SIG-M5 treated with dmso at 0.1 percent for 504 hours (cell line): ENCODE measurements around the gene CPEB1.
"Not testable (repeated sequence)": the region's sequence is repeated elsewhere in the genome, so short reads cannot be mapped to it uniquely, and the experiment has no call there.

Experiments used
- DNase-seq: peaks from one replicate; lab custom pipeline; 2025; ENCODE audit not compliant: unreplicated experiment; lab: John Stamatoyannopoulos, UW

Gene CPEB1

DNA sequence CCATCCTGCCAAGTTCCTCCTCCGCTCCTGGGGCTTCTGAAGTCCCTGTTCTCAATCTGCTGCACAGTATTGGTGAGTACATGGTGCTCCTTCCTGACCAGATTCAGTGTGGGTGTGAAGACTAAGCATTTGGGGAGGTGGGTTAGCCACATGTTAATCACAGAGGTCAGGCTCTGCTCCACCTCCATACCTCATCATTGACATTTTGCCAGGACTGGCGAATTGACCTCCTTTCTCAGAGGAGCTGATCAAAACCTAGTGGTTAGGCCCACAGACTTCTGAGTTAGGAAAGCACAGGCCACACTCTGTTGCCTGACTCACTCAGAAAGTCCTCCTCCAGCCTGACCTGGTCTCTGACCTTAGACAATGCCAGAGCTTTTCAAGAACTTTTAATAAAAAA, 98.5 kb downstream of the CPEB1 start:
- DNase-seq, result no peak

DNA sequence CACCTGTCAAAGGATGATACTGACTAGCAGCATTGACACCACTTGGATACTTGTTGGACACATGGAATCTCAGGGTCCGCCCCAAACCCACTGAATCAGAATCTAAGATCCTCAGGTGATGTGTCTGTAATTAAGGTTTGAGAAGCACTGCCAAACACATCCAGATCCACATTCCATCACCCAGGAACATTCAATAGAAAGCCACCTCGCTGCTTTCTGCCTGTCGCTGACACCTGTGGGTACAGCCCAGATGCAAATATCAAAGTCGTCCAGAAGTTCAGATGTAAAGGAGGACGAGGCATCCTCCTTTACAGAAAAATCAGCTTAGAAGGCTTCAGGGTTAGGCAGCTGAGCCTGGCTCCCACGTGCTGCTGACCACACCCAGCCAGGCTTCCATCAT, 101.7 kb downstream of the CPEB1 start:
- DNase-seq, result no peak

DNA sequence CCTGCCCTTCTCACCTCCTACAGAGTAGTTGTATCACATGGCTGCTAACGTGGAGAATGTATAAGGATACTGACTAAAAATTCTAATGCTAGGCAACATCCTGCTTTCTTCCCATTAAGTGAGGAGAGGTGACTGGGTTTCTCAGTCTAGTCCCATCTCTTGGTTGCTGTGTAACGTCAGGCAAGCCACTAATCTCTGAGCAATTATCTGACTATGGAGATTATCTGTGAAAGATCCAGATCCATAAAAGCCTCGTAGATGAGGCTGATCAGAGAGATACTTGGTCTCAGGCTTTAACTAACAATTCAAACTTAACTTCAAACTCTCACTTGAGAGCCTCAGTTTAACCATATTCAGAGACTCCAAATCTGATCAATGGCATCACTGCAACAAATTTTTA, 102.2 kb downstream of the CPEB1 start:
- DNase-seq, result no peak

DNA sequence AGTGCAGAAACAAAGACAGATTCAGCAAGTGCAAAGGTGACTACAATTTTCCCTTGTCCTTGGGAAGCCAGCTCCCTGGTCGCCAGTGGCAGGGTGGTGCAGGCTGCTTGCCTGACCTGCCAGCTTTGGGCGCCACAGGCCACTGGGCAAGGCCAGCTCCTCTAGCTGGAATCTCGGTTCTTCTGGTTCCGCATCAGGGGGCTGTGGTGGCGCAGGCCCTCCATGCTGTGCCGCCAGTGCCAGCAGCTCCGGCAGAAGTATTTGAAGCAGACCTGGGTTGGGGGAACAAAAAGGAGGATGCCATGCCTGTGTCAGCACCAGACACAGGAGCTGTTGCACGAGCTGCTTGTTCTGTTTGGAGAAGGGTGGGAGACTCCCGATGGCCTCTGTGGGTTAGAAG, 102.7 kb downstream of the CPEB1 start:
- DNase-seq, result no peak

DNA sequence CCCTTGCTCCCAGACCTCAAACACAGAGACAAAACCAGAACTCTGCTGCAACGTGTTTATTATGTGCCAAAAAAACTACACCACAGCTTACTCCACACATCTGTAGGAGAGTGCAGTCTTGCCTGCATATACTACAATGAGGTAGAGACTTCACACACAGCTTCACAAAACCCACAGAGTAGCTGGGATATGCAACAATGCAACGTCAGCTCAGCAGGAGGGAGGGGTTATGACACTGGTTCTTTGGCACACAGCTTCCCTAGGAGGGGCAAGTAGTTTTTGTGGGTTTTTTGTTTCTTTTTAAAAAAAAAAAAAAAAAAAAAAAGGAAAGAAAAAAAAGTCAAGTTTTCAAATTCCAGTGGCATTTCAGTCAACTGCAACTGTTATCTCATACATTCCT, 104.0 kb downstream of the CPEB1 start:
- peak; percentile 77 for DNase-seq

DNA sequence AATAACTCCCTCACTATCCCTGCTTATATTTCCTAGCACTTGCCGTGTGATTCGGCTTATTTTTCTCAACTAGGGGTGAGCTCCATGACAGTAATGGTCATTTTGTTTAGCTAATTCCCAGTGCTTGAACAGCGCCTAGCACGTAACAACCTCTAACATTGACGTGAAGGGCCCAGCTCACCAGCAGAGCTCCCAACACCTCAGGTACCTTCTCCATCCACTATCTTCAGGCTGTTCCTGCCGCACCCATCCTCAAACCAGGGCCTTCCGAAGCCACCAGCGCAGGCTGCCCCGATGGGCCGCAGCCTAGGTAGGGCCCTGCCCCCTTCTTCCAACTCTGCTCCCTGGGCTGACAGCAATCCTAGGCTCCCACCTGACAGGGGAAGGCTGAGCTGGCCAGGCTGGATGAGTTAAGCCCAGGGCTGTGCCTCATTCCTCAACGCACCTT, 106.2 kb downstream of the CPEB1 start:
- no peak for DNase-seq

DNA sequence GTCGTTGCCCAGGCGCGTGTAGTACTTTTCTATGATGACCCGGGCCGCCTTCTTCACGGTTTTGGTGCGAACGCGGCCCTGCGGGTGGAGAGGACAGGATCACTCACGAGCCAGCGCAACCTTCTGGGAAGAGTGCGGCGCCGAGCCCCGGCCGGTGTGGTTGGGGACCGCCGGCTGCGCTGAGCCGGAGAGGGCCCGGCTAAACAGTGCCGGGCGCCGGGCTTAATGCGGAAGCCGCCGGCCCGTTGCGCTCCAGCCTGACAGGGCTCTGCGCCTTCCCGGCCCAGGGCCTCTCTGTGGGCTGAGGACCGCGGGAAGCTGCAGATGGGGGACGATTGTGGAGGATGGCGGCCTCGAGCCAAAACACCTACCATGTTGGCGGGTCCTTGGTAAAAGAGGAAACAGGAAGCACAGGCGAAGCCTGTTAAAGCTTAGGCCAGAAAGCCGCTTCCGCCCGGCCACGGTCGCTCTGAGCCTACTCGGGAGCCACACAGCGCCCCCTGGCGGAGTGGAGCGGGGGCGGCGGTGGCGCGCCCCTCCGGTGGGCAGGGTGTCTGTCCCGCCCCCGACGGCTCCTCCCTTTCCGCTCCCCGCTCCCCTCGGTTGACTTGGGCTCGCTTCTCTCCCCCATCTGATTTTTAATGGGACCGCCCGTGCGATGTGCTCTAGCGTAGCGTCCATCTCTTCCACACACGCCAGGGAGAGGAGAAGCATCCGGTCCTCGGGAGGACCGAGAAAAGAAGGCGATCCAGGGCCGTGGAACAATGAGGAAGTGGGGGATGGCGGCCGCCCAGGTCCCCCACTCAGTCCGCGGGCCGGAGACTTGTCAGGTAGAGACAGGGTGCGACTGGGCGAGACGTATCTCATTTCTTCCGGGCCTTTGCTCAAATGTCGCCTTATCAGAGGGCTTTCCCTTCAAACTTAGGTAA, 106.8 kb downstream of the CPEB1 start, which contains the start of gene RPS17:
Gene RPS17, minus strand, starts transcription at position 403 of the 929 bp plus-strand sequence. Its CDS starts 29 bp downstream, at position 374.
- no peak for DNase-seq

DNA sequence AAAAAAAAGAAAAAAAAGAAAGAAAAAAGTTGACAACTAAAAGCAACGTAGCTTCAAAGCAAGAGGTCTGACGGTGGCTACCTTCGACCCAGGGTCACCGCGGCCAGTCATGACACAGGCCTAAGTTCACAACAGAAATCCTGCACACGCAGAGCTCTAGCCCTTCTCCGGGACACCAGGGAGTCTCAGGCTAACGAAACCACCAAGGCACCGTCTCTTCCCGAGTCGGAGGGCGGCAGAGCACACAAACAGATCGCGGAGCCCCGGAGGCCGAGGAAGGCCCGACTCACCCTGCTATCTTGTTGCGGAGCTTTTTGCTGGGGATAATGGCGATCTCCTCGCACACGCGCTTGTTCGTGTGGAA, 107.5 kb downstream of the CPEB1 start:
- DNase-seq, result no peak

DNA sequence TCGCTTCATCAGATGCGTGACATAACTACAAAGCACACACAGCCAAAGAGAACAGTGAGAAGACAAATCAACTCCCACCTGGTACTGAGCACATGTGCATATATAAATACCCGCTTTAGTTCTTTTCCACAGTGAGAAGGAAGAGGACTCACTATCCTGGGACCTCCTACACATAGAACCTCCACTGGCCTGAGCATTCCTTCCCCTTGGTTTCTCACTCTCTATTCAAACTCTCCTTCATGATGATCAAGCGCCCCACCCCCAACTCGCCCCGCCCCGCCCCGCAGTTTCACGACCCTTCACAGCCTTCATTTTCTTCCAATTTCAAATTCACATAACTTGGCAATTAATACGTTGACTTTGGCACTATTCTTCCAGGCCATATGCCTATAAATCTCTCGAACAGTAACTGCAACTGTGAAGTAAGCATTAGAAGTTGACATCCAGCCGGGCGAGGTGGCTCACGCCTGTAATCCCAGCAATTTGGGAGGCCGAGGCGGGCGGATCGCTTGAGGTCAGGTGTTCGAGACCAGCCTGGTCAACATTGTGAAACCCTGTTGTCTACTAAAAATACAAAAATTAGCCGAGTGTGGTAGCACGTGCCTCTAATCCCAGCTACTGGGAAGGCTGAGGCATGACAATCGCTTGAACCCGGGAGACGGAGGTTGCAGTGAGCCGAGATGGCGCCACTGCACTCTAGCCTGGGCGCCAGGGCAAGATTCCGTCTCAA, 108.0 kb downstream of the CPEB1 start:
- no peak for DNase-seq

DNA sequence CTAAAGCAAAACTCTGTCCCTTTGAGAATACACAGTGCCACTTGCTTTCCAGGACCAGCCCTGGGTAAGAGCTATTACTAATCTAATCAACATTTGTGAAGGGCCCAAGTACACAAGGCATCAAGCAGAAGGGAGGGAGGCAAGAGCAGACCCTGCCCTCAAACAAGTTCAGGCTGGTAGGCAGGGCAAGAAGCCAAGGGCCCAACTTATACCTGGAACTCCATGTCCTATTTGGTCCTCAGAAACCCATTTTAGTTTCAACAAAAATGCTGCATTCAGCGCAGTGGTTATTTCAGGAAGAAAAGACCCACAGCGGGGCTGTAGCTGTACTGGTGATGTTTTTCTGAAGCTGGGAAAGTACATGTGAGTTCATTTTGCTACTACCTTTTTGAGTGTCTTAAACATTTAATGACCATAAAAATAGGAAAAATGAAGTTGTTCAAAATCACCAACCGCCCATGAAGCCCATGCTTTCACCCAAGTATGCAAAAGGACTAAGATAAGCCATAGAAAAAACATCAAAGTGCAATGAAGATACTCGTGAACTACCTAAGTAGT, 109.7 kb downstream of the CPEB1 start:
- no peak for DNase-seq

DNA sequence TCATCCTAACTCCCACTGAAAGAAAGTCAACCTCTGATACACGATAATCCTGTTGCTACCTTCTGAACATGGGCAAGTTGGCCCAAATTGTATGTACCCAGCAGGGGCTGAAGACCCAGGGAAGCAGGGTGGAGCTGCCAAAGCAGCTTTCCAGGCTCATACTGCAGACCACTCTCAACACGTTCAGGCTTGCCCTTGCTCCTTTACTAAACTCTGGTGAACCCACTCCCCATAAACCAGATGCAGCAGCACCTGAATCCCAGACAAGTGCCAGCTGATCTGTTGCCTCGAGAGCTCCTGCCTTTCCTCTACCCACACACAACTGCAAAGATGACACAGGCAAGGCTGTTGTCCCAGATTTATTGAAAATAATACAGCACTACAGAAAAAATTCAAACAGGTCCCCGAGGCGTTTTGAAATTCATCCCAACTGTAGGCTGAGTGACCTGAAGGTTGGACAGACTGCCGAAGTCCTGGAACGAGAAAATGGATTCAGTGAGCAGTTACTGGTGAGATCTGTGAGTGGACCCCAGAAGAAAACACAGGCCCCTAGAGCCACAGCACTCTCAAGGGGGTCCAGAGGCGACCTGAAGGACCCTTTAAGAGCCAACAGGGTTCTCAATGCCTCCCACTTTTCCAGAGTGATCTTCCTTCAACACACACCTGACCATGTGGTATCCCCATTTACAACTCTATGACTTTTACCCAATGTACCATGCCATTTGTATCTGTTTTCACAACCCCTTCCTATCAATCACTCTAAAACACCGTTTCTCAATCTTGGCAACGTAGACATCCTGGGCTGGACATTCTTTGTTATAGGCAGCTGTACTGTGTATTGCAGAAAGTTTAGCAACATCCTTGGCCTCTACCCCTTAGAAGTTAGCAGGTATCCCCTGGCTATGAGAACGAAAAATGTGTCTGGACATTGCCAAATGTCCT, 110.5 kb downstream of the CPEB1 start:
- DNase-seq, result no peak

DNA sequence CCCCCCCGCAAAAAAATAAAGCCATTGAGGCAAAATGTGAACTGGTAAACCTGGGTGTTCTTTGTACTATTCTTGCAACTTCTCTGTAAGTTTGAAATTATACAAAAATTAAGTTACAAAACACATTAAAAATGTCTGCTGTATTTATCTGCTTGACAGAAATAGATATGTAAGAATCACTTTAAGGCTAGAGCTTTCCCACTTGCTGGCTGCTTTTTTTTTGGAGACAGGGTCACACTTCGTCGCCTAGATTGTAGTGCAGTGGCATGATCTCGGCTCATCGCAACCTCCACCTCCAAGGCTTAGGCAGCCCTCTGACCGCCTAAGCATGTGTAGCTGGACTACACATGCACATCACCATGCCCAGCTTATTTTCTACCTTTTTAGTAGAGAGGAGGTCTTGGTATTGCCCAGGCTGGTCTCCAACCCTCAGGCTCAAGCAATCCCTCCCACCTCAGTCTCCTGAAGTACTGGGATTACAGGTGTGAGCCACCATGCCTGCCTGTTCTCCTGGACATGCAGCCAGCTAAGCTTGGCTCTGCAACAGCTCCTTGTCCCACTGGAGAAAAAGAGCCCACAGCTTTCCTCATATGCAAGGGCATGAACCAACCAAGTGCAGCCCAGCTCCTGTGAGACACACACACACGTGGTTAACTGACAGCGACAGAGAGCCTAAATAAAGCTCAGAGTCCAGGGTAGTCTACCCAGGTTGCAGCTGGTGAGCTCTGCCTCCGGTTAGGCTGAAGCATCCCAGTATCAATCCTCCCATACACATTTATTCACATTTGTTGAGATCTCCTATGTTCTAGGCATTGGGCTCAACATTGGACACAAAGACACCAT, 111.4 kb downstream of the CPEB1 start:
- no peak for DNase-seq

DNA sequence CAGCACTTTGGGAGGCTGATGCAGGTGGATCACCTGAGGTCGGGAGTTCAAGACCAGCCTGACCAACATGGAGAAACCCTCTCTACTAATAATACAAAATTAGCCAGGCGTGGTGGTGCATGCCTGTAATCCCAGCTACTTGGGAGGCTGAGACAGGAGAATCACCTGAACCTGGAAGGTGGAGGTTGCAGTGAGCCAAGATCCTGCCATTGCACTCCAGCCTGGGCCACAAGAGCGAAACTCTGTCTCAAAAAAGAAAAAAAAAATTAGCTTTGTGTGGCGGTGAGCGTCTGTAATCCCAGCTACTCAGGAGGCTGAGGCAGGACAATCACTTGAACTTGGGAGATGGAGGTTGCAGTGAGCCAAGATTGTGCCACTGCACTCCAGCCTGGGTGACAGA, 112.0 kb downstream of the CPEB1 start:
- DNase-seq, result not testable (repeated sequence)

DNA sequence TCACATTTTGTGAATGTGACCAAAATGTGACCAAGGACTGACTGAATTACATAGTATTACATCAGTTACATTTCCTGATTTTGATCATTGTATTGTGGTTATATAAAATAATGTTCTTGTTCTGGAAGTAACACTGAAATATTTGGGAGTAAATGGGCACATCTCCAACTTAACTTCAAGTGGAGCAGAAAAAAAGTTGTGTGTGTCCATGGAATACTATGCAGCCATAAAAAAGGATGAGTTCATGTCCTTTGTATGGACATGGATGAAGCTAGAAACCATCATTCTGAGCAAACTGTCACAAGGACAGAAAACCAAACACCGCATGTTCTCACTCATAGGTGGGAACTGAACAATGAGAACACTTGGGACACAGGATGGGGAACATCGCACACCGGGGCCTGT, 112.7 kb downstream of the CPEB1 start:
- not testable (repeated sequence) for DNase-seq

DNA sequence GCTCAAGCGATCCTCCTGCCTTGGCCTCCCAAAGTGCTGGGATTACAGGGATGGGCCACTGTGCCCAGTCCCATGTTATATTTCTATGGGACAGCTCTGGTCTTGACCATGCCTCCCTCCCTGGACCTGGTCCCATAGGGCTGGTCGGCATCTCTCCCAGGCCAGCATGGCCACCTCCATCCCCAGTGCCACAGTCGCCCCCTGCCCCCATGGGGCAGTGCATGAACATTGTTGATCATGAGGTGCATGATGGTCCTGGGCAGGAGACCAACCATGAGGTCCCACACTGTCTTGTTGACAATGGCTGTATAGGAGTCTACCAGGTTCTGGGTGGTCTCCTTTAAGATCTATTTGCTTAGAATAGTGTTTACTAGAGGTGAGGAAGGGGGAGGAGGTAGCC, 113.4 kb downstream of the CPEB1 start:
- DNase-seq, result no peak

DNA sequence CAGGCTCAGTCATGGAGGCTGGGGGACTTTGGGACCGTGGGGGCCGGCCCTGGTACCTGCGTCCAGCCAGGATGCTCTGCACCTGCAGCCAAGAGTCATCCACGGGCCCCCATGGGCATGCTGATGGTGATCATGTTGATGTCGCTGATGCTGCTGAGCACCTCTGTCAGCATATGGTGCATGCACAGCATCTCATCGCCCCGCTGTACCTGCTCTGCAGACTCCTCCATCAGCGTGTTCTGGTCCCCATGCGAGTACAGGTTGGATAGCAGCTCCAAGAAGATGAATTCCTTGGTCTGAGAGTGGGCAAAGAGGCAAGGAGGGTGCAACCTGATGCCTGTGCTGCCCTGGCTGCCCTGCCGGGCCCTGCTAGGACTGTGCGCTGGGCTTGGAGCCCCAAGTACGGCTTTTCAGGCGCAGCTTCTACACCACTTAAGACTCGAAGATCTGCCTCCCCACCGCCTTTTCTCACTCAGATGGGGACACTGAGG, 114.1 kb downstream of the CPEB1 start:
- DNase-seq, result no peak

DNA sequence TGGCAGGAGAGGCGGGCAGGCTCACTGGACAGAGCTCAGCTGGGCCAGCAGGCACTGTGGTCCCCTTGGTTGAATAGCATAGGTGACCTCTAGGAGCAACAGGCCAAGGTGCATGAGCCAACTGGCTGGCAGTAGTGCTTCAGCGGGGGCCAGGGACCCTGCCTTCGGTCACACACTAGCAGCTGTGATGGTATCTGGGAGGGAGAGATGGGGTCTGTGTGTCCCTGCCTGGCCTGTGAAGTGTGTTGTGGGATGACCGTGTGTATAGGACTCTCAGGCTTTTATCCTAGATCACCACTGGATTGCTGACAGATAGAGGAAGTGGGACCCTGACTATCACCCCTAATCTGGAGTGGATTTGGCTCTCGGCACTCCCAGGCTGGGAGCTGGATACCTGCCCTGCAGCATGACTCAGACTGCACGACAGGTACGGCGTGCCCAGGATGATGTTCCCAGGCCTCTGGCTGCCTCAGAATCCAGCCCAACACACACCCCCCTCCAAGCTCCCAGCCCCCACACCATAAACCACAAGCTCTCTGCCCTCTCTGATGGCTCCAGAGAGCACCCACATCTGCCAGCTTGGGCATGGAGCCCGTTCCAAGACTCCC, 114.7 kb downstream of the CPEB1 start:
- no peak for DNase-seq

DNA sequence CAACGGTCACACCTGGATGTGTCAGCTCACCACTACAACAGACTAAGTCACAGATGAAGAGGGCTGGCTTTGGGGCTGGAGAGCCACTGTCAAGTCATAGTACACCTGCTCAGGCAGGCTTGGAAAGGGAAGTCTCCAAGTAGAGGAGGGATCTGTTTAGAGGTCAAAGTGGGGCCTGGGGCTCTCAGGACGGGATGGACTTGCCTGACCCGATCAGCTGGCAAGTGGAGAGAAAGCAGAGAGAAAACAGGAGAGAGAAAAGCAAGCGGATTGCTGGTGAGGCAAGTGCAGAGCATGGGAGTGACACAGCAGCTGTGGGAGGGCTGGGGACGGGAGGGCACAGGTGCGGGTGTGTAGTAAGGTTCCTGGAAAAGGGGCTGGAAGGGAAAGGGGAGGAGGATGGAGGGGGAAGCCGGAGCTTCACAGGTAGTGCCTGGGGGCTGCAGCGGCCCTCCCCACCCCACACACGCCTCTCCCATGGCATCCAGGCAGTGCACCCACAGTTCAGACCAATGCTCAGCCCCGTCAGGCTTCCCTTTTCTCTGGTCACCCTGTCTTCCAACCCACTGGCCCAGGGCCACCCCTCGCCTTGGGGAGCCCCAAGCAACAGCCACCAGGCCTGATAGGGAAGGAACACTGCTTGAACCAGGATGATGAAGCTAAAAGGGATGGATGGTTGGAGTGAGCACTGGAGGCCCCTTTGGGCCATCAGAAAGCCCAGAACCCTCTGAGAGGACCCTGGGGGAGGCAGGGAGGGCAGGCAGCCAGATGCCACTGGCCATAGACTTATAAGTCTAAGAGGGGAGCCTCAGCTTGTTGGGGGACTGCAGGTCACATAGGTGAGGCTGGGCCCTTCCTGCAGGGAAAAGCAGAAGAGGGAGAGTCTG, 115.4 kb downstream of the CPEB1 start:
- DNase-seq, result no peak
